DOHH2 (cell line): ENCODE data around the gene APBB3.

Source experiments
- H3F3A ChIP-seq: fragments of 200-600 bp; sonication (generic), shearing (Covaris generic); 2 replicates; pipeline ENCODE4 v1.6.0; 2016; ENCODE audit warnings: antibody characterized with exemption, mild to moderate bottlenecking; ENCODE audit not compliant: control insufficient read depth, insufficient read depth
- H3K27ac ChIP-seq: fragments of 200-600 bp; sonication (generic); 2 replicates; pipeline ENCODE4 v1.5.1; 2014; ENCODE audit warnings: low read depth, mild to moderate bottlenecking, low read length, moderate library complexity
- H3K27me3 ChIP-seq: fragments of 200-600 bp; sonication (generic); 2 replicates; pipeline ENCODE4 v1.6.1; 2014; ENCODE audit warnings: mild to moderate bottlenecking, low read length, mixed read lengths; ENCODE audit not compliant: control insufficient read depth
- H3K36me3 ChIP-seq: fragments of 200-600 bp; sonication (generic); 2 replicates; pipeline ENCODE4 v1.6.1; 2014; ENCODE audit warnings: mild to moderate bottlenecking, low read length, moderate library complexity, mixed read lengths; ENCODE audit not compliant: control insufficient read depth
- H3K4me1 ChIP-seq: fragments of 200-600 bp; sonication (generic); 2 replicates; pipeline ENCODE4 v1.6.1; 2014; ENCODE audit warnings: mild to moderate bottlenecking, low read length, mixed read lengths; ENCODE audit not compliant: control insufficient read depth
- H3K4me2 ChIP-seq: fragments of 200-600 bp; sonication (generic); 2 replicates; pipeline ENCODE4 v1.6.0; 2014; ENCODE audit warnings: mild to moderate bottlenecking, low read length, moderate library complexity
- H3K4me3 ChIP-seq: fragments of 200-600 bp; sonication (generic); 2 replicates; pipeline ENCODE4 v1.5.1; 2014; ENCODE audit warnings: mild to moderate bottlenecking, low read length, mixed read lengths
- H3K79me2 ChIP-seq: fragments of 200-600 bp; sonication (generic); 2 replicates; pipeline ENCODE4 v1.6.1; 2014; ENCODE audit warnings: mild to moderate bottlenecking, low read length, mixed read lengths; ENCODE audit not compliant: control insufficient read depth
- H3K9me2 ChIP-seq: fragments of 200-600 bp; sonication (generic); replicated peaks from 2 replicates; pipeline ENCODE4 v1.6.1; 2014; ENCODE audit warnings: mild to moderate bottlenecking, low read length, mixed read lengths; ENCODE audit not compliant: control insufficient read depth
- H3K9me3 ChIP-seq: fragments of 200-600 bp; sonication (generic); 2 replicates; pipeline ENCODE4 v1.6.1; 2014; ENCODE audit warnings: antibody characterized with exemption, low read length, mixed read lengths; ENCODE audit not compliant: control insufficient read depth, insufficient read depth
- H4K20me1 ChIP-seq: fragments of 200-600 bp; sonication (generic); 2 replicates; pipeline ENCODE4 v1.6.0; 2014; ENCODE audit warnings: low read depth, mild to moderate bottlenecking, antibody characterized with exemption, low read length, moderate library complexity; ENCODE audit not compliant: control insufficient read depth, insufficient read depth
- CTCF ChIP-seq: fragments of 200-600 bp; sonication (generic); IDR thresholded peaks from one replicate; pipeline ENCODE4 v1.5.1; 2014; ENCODE audit warnings: antibody characterized with exemption, mild to moderate bottlenecking, low read depth, low read length; ENCODE audit not compliant: poor library complexity, severe bottlenecking
- EZH2phosphoT487 ChIP-seq: fragments of 200-600 bp; sonication (generic); IDR thresholded peaks from 2 replicates; pipeline ENCODE4 v1.6.1; 2017; ENCODE audit warnings: borderline replicate concordance, mild to moderate bottlenecking, antibody characterized with exemption, low read length, moderate library complexity, mixed read lengths

The APBB3 gene

GRCh38 chr5:140568443-140569063, 4.2 kb upstream of the APBB3 start:
- Histone ChIP-seq H3K9me2 (no peaks in the 10 kb centered on the region), H4K20me1 (no peaks in the 10 kb centered on the region), H3K4me3 (no peak overlapping the region), H3K4me2 (no peak overlapping the region), H3K4me1 (peaks cover 20% of the 10 kb centered on the region), H3F3A (no peaks in the 10 kb centered on the region), H3K79me2 (peaks cover 33% of the 10 kb centered on the region), H3K27ac (no peak overlapping the region), H3K36me3 (peaks cover 41% of the 10 kb centered on the region), H3K9me3 (no peaks in the 10 kb centered on the region), H3K27me3 (no peaks in the 10 kb centered on the region)
- TF ChIP-seq CTCF (no peak), EZH2phosphoT487 (no peak)

- TF ChIP-seq CTCF (no peak), EZH2phosphoT487 (no peak)
- H3K9me3 ChIP-seq: no peaks in the 10 kb centered on the region
- peaks cover 41% of the 10 kb centered on the region for H3K36me3 ChIP-seq
- no peaks in the 10 kb centered on the region for H3K9me2 ChIP-seq
- no peak overlapping the region for H3K4me2 ChIP-seq
- no peaks in the 10 kb centered on the region for H3K27me3 ChIP-seq
- H3K79me2 ChIP-seq: peaks cover 35% of the 10 kb centered on the region
- H4K20me1 ChIP-seq: no peaks in the 10 kb centered on the region
- H3K27ac ChIP-seq: no peak overlapping the region
- peaks cover 23% of the 10 kb centered on the region for H3K4me1 ChIP-seq
- no peak overlapping the region for H3K4me3 ChIP-seq
- no peaks in the 10 kb centered on the region for H3F3A ChIP-seq
Observed at GRCh38 chr5:140567871-140568270, 3.5 kb upstream of the APBB3 start.

- Histone ChIP-seq H3K79me2 (peaks cover 35% of the 10 kb centered on the region), H3K4me3 (no peak overlapping the region), H3K4me2 (0 out of 2 replicates have a peak overlapping the region, but pooled peaks have one; percentile 92), H4K20me1 (no peaks in the 10 kb centered on the region), H3K9me2 (no peaks in the 10 kb centered on the region), H3K9me3 (no peaks in the 10 kb centered on the region), H3F3A (no peaks in the 10 kb centered on the region), H3K4me1 (peaks cover 23% of the 10 kb centered on the region), H3K36me3 (peaks cover 41% of the 10 kb centered on the region), H3K27me3 (no peaks in the 10 kb centered on the region), H3K27ac (no peak overlapping the region)
- TF ChIP-seq EZH2phosphoT487: no peak
- no peak for TF ChIP-seq CTCF
Observed at GRCh38 chr5:140567136-140567818, 2.9 kb upstream of the APBB3 start.
